PC-3 (cell line): ENCODE results near the gene NHSL1.

ENCODE experiments used
- EZH2 ChIP-seq: fragments of 300-600 bp; sonication (generic); IDR thresholded peaks from one replicate; pipeline ENCODE4 v1.6.1; 2017; ENCODE audit warnings: antibody characterized with exemption, mild to moderate bottlenecking, low read length; ENCODE audit not compliant: unreplicated experiment
- EZH2phosphoT487 ChIP-seq: fragments of 300-600 bp; sonication (generic); IDR thresholded peaks from 2 replicates; pipeline ENCODE4 v1.6.1; 2018; ENCODE audit warnings: mild to moderate bottlenecking, antibody characterized with exemption, low read length, borderline replicate concordance
- TF ChIP-seq, protein P1 (sequence below): fragments of 300-600 bp; sonication (generic); conservative IDR thresholded peaks from 2 replicates; pipeline ENCODE4 v1.5.1; 2017; ENCODE audit warnings: antibody characterized with exemption, low read depth, mild to moderate bottlenecking, low read length

DNA sequence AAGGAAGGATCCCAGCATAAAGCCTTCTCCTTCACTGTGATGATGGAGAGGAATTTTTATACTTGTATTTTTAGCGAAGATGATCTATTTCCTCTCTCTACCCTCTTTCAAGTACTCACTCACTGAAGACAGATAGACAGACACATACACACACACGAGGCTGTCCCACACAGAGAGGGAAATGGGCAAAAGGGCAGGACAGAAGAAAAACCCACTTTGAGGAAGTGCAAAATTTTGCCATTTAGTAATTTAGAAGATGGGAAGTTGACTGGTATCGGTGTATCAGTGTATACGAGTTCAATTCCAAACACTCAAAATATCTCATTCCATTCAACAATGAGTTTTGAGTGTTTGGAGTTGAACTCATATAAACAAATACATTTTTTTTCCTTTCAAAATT lies 64.4 kb downstream of the NHSL1 start:
- TF ChIP-seq, protein P1, sequence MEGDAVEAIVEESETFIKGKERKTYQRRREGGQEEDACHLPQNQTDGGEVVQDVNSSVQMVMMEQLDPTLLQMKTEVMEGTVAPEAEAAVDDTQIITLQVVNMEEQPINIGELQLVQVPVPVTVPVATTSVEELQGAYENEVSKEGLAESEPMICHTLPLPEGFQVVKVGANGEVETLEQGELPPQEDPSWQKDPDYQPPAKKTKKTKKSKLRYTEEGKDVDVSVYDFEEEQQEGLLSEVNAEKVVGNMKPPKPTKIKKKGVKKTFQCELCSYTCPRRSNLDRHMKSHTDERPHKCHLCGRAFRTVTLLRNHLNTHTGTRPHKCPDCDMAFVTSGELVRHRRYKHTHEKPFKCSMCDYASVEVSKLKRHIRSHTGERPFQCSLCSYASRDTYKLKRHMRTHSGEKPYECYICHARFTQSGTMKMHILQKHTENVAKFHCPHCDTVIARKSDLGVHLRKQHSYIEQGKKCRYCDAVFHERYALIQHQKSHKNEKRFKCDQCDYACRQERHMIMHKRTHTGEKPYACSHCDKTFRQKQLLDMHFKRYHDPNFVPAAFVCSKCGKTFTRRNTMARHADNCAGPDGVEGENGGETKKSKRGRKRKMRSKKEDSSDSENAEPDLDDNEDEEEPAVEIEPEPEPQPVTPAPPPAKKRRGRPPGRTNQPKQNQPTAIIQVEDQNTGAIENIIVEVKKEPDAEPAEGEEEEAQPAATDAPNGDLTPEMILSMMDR, result no peak
- TF ChIP-seq EZH2, result no peak
- no peak for TF ChIP-seq EZH2phosphoT487
